HEK293 (cell line): ENCODE results near the gene RAB9A.

Experiments used
- BCL6B ChIP-seq: fragments of 450-650 bp; formaldehyde crosslinking; IDR thresholded peaks from 2 replicates; pipeline ENCODE4 v1.5.1; 2017; ENCODE audit warnings: missing biosample characterization, missing genetic modification characterization
- ELK4 ChIP-seq: IDR thresholded peaks from 2 replicates; pipeline ENCODE4 v1.6.1; 2011; ENCODE audit warnings: mild to moderate bottlenecking, low read depth, low read length, borderline replicate concordance
- GLI2 ChIP-seq: fragments of 450-650 bp; formaldehyde crosslinking; IDR thresholded peaks from 2 replicates; pipeline ENCODE4; 2017; ENCODE audit warnings: missing biosample characterization, missing genetic modification characterization, low read depth, borderline replicate concordance
- OVOL3 ChIP-seq: fragments of 450-650 bp; formaldehyde crosslinking; IDR thresholded peaks from 2 replicates; pipeline ENCODE4 v1.5.1; 2016; ENCODE audit warnings: missing biosample characterization, missing genetic modification characterization
- PRDM4 ChIP-seq: fragments of 450-650 bp; formaldehyde crosslinking; IDR thresholded peaks from 2 replicates; pipeline ENCODE4 v1.5.1; 2017; ENCODE audit warnings: missing biosample characterization, missing genetic modification characterization
- RBAK ChIP-seq: fragments of 450-650 bp; formaldehyde crosslinking; IDR thresholded peaks from 2 replicates; pipeline ENCODE4 v1.5.1; 2016; ENCODE audit warnings: missing biosample characterization, missing genetic modification characterization
- SP2 ChIP-seq: fragments of 450-650 bp; formaldehyde crosslinking; IDR thresholded peaks from 2 replicates; pipeline ENCODE4 v1.5.1; 2016; ENCODE audit warnings: missing biosample characterization, missing genetic modification characterization
- ZNF132 ChIP-seq: fragments of 450-650 bp; formaldehyde crosslinking; IDR thresholded peaks from 2 replicates; pipeline ENCODE4 v1.5.1; 2017; ENCODE audit warnings: missing biosample characterization, missing genetic modification characterization, borderline replicate concordance
- ZNF16 ChIP-seq: fragments of 450-650 bp; formaldehyde crosslinking; IDR thresholded peaks from 2 replicates; pipeline ENCODE4 v1.5.1; 2016; ENCODE audit warnings: low read depth, missing biosample characterization, missing genetic modification characterization
- ZNF214 ChIP-seq: fragments of 450-650 bp; formaldehyde crosslinking; IDR thresholded peaks from 2 replicates; pipeline ENCODE4 v1.5.1; 2017; ENCODE audit warnings: missing biosample characterization, mild to moderate bottlenecking, missing genetic modification characterization, borderline replicate concordance
- ZNF248 ChIP-seq: fragments of 450-650 bp; formaldehyde crosslinking; IDR thresholded peaks from 2 replicates; pipeline ENCODE4 v1.5.1; 2017; ENCODE audit warnings: missing biosample characterization, missing genetic modification characterization
- ZNF521 ChIP-seq: fragments of 450-650 bp; formaldehyde crosslinking; IDR thresholded peaks from 2 replicates; pipeline ENCODE4 v1.5.1; 2017; ENCODE audit warnings: missing biosample characterization, mild to moderate bottlenecking, missing genetic modification characterization
- ZNF561 ChIP-seq: fragments of 450-650 bp; IDR thresholded peaks from 2 replicates; pipeline ENCODE4 v1.5.1; 2018; ENCODE audit warnings: missing biosample characterization, missing genetic modification characterization, borderline replicate concordance
- ZNF623 ChIP-seq: fragments of 450-650 bp; formaldehyde crosslinking; IDR thresholded peaks from 2 replicates; pipeline ENCODE4 v1.5.1; 2016; ENCODE audit warnings: missing biosample characterization, missing genetic modification characterization
- ZNF677 ChIP-seq: fragments of 450-650 bp; IDR thresholded peaks from 2 replicates; pipeline ENCODE4 v1.5.0; 2018; ENCODE audit warnings: missing biosample characterization, mild to moderate bottlenecking, missing genetic modification characterization, moderate library complexity
- ZNF768 ChIP-seq: fragments of 450-650 bp; formaldehyde crosslinking; IDR thresholded peaks from 2 replicates; pipeline ENCODE4 v1.5.1; 2018; ENCODE audit warnings: missing biosample characterization, mild to moderate bottlenecking, missing genetic modification characterization
- ZNF791 ChIP-seq: fragments of 450-650 bp; formaldehyde crosslinking; IDR thresholded peaks from 2 replicates; pipeline ENCODE4 v1.5.1; 2016; ENCODE audit warnings: missing biosample characterization, missing genetic modification characterization
- ZSCAN23 ChIP-seq: fragments of 450-650 bp; formaldehyde crosslinking; IDR thresholded peaks from 2 replicates; pipeline ENCODE4 v1.5.1; 2016; ENCODE audit warnings: missing biosample characterization, missing genetic modification characterization
- ZSCAN30 ChIP-seq: fragments of 450-650 bp; IDR thresholded peaks from 2 replicates; pipeline ENCODE4 v1.5.1; 2018; ENCODE audit warnings: missing biosample characterization, mild to moderate bottlenecking, missing genetic modification characterization, moderate library complexity
- ZSCAN5A ChIP-seq: fragments of 450-650 bp; formaldehyde crosslinking; IDR thresholded peaks from 2 replicates; pipeline ENCODE4 v1.5.1; 2016; ENCODE audit warnings: missing biosample characterization, missing genetic modification characterization
- TF ChIP-seq, protein P1 (sequence below): fragments of 450-650 bp; IDR thresholded peaks from 2 replicates; pipeline ENCODE4 v1.5.1; 2018; ENCODE audit warnings: missing biosample characterization, mild to moderate bottlenecking, missing genetic modification characterization
- TF ChIP-seq, protein P2 (sequence below): fragments of 450-650 bp; formaldehyde crosslinking; IDR thresholded peaks from 2 replicates; pipeline ENCODE4 v1.5.1; 2016; ENCODE audit warnings: missing biosample characterization, missing genetic modification characterization
- TF ChIP-seq, protein P3 (sequence below): fragments of 450-650 bp; formaldehyde crosslinking; IDR thresholded peaks from 2 replicates; pipeline ENCODE4 v1.5.1; 2016; ENCODE audit warnings: missing biosample characterization, missing genetic modification characterization
- TF ChIP-seq, protein P4 (sequence below): fragments of 450-650 bp; formaldehyde crosslinking; IDR thresholded peaks from 2 replicates; pipeline ENCODE4 v1.5.1; 2016; ENCODE audit warnings: missing biosample characterization, missing genetic modification characterization
- TF ChIP-seq, protein P5 (sequence below): fragments of 450-650 bp; formaldehyde crosslinking; IDR thresholded peaks from 2 replicates; pipeline ENCODE4 v1.5.1; 2017; ENCODE audit warnings: missing biosample characterization, missing genetic modification characterization
- TF ChIP-seq, protein P6 (sequence below): fragments of 450-650 bp; formaldehyde crosslinking; IDR thresholded peaks from 2 replicates; pipeline ENCODE4 v1.5.1; 2016; ENCODE audit warnings: missing biosample characterization, missing genetic modification characterization

The RAB9A gene

DNA sequence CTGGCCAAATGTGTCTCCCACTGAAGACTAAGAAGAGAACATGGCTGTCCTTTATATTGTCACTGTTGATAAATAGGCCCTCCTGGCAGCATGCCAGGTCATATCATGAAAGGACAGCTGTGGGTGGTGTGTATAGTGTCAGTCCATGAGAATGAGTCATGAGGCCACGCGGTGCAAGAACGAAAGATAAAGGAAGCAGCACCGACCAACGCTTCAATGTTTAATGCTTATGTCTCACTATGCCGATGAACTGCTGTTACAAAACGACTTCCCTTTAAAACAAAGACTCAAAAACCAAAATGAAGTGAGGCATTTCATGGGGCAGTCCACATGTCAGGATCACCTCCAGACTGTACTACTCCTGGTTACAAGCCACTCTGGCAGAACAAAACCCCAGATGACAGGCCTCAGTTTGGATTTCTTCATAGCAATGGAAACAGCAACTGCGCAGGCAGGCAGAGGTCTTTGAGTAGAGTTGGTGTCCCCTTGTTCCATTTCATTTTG is 41.2 kb upstream of the RAB9A start (continued):
- TF ChIP-seq, protein P1, sequence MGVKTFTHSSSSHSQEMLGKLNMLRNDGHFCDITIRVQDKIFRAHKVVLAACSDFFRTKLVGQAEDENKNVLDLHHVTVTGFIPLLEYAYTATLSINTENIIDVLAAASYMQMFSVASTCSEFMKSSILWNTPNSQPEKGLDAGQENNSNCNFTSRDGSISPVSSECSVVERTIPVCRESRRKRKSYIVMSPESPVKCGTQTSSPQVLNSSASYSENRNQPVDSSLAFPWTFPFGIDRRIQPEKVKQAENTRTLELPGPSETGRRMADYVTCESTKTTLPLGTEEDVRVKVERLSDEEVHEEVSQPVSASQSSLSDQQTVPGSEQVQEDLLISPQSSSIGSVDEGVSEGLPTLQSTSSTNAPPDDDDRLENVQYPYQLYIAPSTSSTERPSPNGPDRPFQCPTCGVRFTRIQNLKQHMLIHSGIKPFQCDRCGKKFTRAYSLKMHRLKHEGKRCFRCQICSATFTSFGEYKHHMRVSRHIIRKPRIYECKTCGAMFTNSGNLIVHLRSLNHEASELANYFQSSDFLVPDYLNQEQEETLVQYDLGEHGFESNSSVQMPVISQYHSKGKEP (tag by site-specific recombination), result no peak
- TF ChIP-seq ZNF791, result no peak
- no peak for TF ChIP-seq OVOL3 (tag by site-specific recombination)
- TF ChIP-seq SP2 (tag by site-specific recombination), result no peak
- no peak for TF ChIP-seq ELK4
- peak; percentile 93 for TF ChIP-seq ZNF248 (tag by site-specific recombination)
- TF ChIP-seq GLI2, result peak; percentile 55; the same call in 1 of the 2 replicates
- TF ChIP-seq, protein P2, sequence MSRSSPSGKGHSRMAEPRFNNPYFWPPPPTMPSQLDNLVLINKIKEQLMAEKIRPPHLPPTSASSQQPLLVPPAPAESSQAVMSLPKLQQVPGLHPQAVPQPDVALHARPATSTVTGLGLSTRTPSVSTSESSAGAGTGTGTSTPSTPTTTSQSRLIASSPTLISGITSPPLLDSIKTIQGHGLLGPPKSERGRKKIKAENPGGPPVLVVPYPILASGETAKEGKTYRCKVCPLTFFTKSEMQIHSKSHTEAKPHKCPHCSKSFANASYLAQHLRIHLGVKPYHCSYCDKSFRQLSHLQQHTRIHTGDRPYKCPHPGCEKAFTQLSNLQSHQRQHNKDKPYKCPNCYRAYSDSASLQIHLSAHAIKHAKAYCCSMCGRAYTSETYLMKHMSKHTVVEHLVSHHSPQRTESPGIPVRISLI (tag by site-specific recombination), result no peak
- TF ChIP-seq, protein P3, sequence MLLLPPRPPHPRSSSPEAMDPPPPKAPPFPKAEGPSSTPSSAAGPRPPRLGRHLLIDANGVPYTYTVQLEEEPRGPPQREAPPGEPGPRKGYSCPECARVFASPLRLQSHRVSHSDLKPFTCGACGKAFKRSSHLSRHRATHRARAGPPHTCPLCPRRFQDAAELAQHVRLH (tag by site-specific recombination), result no peak
- no peak for TF ChIP-seq BCL6B (tag by site-specific recombination)
- TF ChIP-seq, protein P4, sequence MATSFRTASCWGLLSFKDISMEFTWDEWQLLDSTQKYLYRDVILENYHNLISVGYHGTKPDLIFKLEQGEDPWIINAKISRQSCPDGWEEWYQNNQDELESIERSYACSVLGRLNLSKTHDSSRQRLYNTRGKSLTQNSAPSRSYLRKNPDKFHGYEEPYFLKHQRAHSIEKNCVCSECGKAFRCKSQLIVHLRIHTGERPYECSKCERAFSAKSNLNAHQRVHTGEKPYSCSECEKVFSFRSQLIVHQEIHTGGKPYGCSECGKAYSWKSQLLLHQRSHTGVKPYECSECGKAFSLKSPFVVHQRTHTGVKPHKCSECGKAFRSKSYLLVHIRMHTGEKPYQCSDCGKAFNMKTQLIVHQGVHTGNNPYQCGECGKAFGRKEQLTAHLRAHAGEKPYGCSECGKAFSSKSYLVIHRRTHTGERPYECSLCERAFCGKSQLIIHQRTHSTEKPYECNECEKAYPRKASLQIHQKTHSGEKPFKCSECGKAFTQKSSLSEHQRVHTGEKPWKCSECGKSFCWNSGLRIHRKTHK, result no peak
- no peak for TF ChIP-seq PRDM4 (tag by site-specific recombination)
- TF ChIP-seq RBAK (tag by site-specific recombination), result no peak; the same call in 1 of the 2 replicates
- TF ChIP-seq, protein P5, sequence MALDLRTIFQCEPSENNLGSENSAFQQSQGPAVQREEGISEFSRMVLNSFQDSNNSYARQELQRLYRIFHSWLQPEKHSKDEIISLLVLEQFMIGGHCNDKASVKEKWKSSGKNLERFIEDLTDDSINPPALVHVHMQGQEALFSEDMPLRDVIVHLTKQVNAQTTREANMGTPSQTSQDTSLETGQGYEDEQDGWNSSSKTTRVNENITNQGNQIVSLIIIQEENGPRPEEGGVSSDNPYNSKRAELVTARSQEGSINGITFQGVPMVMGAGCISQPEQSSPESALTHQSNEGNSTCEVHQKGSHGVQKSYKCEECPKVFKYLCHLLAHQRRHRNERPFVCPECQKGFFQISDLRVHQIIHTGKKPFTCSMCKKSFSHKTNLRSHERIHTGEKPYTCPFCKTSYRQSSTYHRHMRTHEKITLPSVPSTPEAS (tag by site-specific recombination), result no peak
- TF ChIP-seq ZNF677 (tag by site-specific recombination), result 0 out of 2 replicates have a peak, but pooled peaks have one; percentile 35
- peak; percentile 48; the same call in 1 of the 2 replicates for TF ChIP-seq ZNF214
- no peak for TF ChIP-seq ZSCAN30 (tag by site-specific recombination)
- no peak for TF ChIP-seq ZNF132 (tag by site-specific recombination)
- no peak for TF ChIP-seq ZSCAN5A (tag by site-specific recombination)
- peak; percentile 86 for TF ChIP-seq ZNF561 (tag by site-specific recombination)
- no peak for TF ChIP-seq ZNF16 (tag by site-specific recombination)
- TF ChIP-seq, protein P6, sequence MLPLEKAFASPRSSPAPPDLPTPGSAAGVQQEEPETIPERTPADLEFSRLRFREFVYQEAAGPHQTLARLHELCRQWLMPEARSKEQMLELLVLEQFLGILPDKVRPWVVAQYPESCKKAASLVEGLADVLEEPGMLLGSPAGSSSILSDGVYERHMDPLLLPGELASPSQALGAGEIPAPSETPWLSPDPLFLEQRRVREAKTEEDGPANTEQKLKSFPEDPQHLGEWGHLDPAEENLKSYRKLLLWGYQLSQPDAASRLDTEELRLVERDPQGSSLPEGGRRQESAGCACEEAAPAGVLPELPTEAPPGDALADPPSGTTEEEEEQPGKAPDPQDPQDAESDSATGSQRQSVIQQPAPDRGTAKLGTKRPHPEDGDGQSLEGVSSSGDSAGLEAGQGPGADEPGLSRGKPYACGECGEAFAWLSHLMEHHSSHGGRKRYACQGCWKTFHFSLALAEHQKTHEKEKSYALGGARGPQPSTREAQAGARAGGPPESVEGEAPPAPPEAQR (tag by site-specific recombination), result no peak
- no peak for TF ChIP-seq ZNF521 (tag by site-specific recombination)
- no peak for TF ChIP-seq ZNF623 (tag by site-specific recombination)
- TF ChIP-seq ZSCAN23, result no peak; the same call in 1 of the 2 replicates
- no peak for TF ChIP-seq ZNF768 (tag by site-specific recombination)
